Neural progenitor cell (in vitro differentiated cells): Measurements from ENCODE around the gene LRRC56. TPM values are rescaled to one million over a fixed set of nuclear protein-coding genes. Genes with fewer than 3 reads are reported as not detected.

Experiments
- DNase-seq: peaks from one replicate; pipeline ENCODE4 v3.0.0-alpha.2; 2016; ENCODE audit warnings: low spot score
- H2AFZ ChIP-seq: fragments of 200-600 bp; sonication (generic); replicated peaks from 2 replicates; pipeline ENCODE4 v1.6.1; 2016; ENCODE audit warnings: antibody characterized with exemption
- H3F3A ChIP-seq: fragments of 200-600 bp; sonication (generic); 2 replicates; pipeline ENCODE4 v1.6.1; 2016; ENCODE audit warnings: antibody characterized with exemption, low read depth
- H3K27ac ChIP-seq: fragments of 200-600 bp; sonication (generic); 2 replicates; pipeline ENCODE4 v1.5.1; 2016; ENCODE audit warnings: mild to moderate bottlenecking
- H3K27me3 ChIP-seq: fragments of 200-600 bp; sonication (generic); 2 replicates; pipeline ENCODE4 v1.6.1; 2016; ENCODE audit warnings: mild to moderate bottlenecking, moderate library complexity
- H3K36me3 ChIP-seq: fragments of 200-600 bp; sonication (generic); 2 replicates; pipeline ENCODE4 v1.5.1; 2016
- H3K4me1 ChIP-seq: fragments of 200-600 bp; sonication (generic); 2 replicates; pipeline ENCODE4 v1.6.1; 2016; ENCODE audit warnings: mixed run types
- H3K4me2 ChIP-seq: fragments of 200-600 bp; sonication (generic); 2 replicates; pipeline ENCODE4 v1.6.1; 2016
- H3K4me3 ChIP-seq: fragments of 200-600 bp; sonication (generic); 2 replicates; pipeline ENCODE4 v1.5.1; 2016
- H3K79me2 ChIP-seq: fragments of 200-600 bp; sonication (generic); 2 replicates; pipeline ENCODE4 v1.6.1; 2016; ENCODE audit warnings: low read depth
- H3K9ac ChIP-seq: fragments of 200-600 bp; sonication (generic); 2 replicates; pipeline ENCODE4 v1.6.1; 2016
- H3K9me3 ChIP-seq: fragments of 200-600 bp; sonication (generic); 2 replicates; pipeline ENCODE4 v1.5.1; 2016; ENCODE audit warnings: low read depth
- H4K20me1 ChIP-seq: fragments of 200-600 bp; sonication (generic); 2 replicates; pipeline ENCODE4 v1.6.1; 2016; ENCODE audit warnings: low read depth
- H3K27ac Mint-ChIP-seq: 3 replicates; pipeline ENCODE4 v1.8.0; 2021; ENCODE audit warnings: mixed read lengths
- H3K27me3 Mint-ChIP-seq: 2 replicates; pipeline ENCODE4 v1.8.0; 2022; ENCODE audit warnings: low read depth, mild to moderate bottlenecking, inconsistent platforms, moderate library complexity, mixed read lengths; ENCODE audit not compliant: insufficient read depth
- H3K36me3 Mint-ChIP-seq: 3 replicates; pipeline ENCODE4 v1.8.0; 2021; ENCODE audit warnings: mixed read lengths
- H3K4me1 Mint-ChIP-seq: 3 replicates; pipeline ENCODE4 v1.8.0; 2021; ENCODE audit warnings: mixed read lengths
- H3K4me3 Mint-ChIP-seq: 3 replicates; pipeline ENCODE4 v1.8.0; 2021; ENCODE audit warnings: mild to moderate bottlenecking, moderate library complexity, mixed read lengths
- H3K9me3 Mint-ChIP-seq: 3 replicates; pipeline ENCODE4 v1.8.0; 2020; ENCODE audit warnings: mixed read lengths
- EZH2 ChIP-seq: fragments of 200-600 bp; sonication (generic); IDR thresholded peaks from 2 replicates; pipeline ENCODE4 v1.6.1; 2017; ENCODE audit warnings: antibody characterized with exemption, mild to moderate bottlenecking, moderate library complexity
- EZH2phosphoT487 ChIP-seq: fragments of 200-600 bp; sonication (generic); IDR thresholded peaks from 2 replicates; pipeline ENCODE4 v1.6.1; 2017; ENCODE audit warnings: antibody characterized with exemption
- total RNA-seq: library from RNA; depleted of rRNA; stranded (reverse); fragments of >200 nt; gene quantifications from 2 replicates; pipeline ENCODE4 v1.2.3, GENCODE V29; 2015; ENCODE audit warnings: low replicate concordance
- TF ChIP-seq, protein P1 (sequence below): fragments of 200-600 bp; sonication (generic); IDR thresholded peaks from 2 replicates; pipeline ENCODE4 v1.5.1; 2017; ENCODE audit warnings: antibody characterized with exemption, mild to moderate bottlenecking

LRRC56 gene
- total RNA-seq, 1 donor from 2014 or later = 0.45 TPM

- H3K4me3 ChIP-seq = peak overlapping the region; percentile 73
- Mint-ChIP-seq H3K27me3 (peaks cover 2% of the 10 kb centered on the region), H3K4me3 (peak overlapping the region; percentile 78), H3K9me3 (no peaks in the 10 kb centered on the region), H3K36me3 (peaks cover 2% of the 10 kb centered on the region), H3K4me1 (peaks cover 14% of the 10 kb centered on the region), H3K27ac (no peak overlapping the region)
- H4K20me1 ChIP-seq = peaks cover 23% of the 10 kb centered on the region
- H3K4me1 ChIP-seq = peaks cover 12% of the 10 kb centered on the region
- peak overlapping the region; percentile 55 for H3K9ac ChIP-seq
- DNase-seq = peak; percentile 38
- peaks cover 13% of the 10 kb centered on the region for H3K79me2 ChIP-seq
- no peak overlapping the region for H2AFZ ChIP-seq
- H3K36me3 ChIP-seq = no peaks in the 10 kb centered on the region
- peak overlapping the region; percentile 97 for H3K4me2 ChIP-seq
- H3K27me3 ChIP-seq = peaks cover 31% of the 10 kb centered on the region
- H3K9me3 ChIP-seq = no peaks in the 10 kb centered on the region
- TF ChIP-seq EZH2phosphoT487 = no peak
- TF ChIP-seq, protein P1, sequence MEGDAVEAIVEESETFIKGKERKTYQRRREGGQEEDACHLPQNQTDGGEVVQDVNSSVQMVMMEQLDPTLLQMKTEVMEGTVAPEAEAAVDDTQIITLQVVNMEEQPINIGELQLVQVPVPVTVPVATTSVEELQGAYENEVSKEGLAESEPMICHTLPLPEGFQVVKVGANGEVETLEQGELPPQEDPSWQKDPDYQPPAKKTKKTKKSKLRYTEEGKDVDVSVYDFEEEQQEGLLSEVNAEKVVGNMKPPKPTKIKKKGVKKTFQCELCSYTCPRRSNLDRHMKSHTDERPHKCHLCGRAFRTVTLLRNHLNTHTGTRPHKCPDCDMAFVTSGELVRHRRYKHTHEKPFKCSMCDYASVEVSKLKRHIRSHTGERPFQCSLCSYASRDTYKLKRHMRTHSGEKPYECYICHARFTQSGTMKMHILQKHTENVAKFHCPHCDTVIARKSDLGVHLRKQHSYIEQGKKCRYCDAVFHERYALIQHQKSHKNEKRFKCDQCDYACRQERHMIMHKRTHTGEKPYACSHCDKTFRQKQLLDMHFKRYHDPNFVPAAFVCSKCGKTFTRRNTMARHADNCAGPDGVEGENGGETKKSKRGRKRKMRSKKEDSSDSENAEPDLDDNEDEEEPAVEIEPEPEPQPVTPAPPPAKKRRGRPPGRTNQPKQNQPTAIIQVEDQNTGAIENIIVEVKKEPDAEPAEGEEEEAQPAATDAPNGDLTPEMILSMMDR = no peak
- TF ChIP-seq EZH2 = no peak
- H3F3A ChIP-seq = peaks cover 30% of the 10 kb centered on the region
- H3K27ac ChIP-seq = no peak overlapping the region
These were observed 2.7 kb upstream of the LRRC56 start for GRCh38 chr11:534396-535209.

GRCh38 chr11:535210-535518 lies 2.2 kb upstream of the LRRC56 start:
- peaks cover 1% of the 10 kb centered on the region for H3K36me3 Mint-ChIP-seq
- TF ChIP-seq EZH2 = no peak
- TF ChIP-seq, protein P1 = no peak
- TF ChIP-seq EZH2phosphoT487 = no peak
- H3K27me3 Mint-ChIP-seq = peaks cover 2% of the 10 kb centered on the region
- peaks cover 31% of the 10 kb centered on the region for H3K27me3 ChIP-seq
- H3K9me3 Mint-ChIP-seq = no peaks in the 10 kb centered on the region
- H3K79me2 ChIP-seq = peaks cover 13% of the 10 kb centered on the region
- no peak for DNase-seq
- peaks cover 14% of the 10 kb centered on the region for H3K4me1 Mint-ChIP-seq
- no peak overlapping the region for H3K4me3 Mint-ChIP-seq
- peaks cover 30% of the 10 kb centered on the region for H3F3A ChIP-seq
- H3K27ac ChIP-seq = no peak overlapping the region
- H3K4me2 ChIP-seq = no peak overlapping the region
- no peak overlapping the region for H3K9ac ChIP-seq
- H3K4me3 ChIP-seq = peak overlapping the region; percentile 73
- no peak overlapping the region for H2AFZ ChIP-seq
- peaks cover 12% of the 10 kb centered on the region for H3K4me1 ChIP-seq
- no peaks in the 10 kb centered on the region for H3K9me3 ChIP-seq
- H3K36me3 ChIP-seq = no peaks in the 10 kb centered on the region
- peaks cover 23% of the 10 kb centered on the region for H4K20me1 ChIP-seq
- no peak overlapping the region for H3K27ac Mint-ChIP-seq

DNA sequence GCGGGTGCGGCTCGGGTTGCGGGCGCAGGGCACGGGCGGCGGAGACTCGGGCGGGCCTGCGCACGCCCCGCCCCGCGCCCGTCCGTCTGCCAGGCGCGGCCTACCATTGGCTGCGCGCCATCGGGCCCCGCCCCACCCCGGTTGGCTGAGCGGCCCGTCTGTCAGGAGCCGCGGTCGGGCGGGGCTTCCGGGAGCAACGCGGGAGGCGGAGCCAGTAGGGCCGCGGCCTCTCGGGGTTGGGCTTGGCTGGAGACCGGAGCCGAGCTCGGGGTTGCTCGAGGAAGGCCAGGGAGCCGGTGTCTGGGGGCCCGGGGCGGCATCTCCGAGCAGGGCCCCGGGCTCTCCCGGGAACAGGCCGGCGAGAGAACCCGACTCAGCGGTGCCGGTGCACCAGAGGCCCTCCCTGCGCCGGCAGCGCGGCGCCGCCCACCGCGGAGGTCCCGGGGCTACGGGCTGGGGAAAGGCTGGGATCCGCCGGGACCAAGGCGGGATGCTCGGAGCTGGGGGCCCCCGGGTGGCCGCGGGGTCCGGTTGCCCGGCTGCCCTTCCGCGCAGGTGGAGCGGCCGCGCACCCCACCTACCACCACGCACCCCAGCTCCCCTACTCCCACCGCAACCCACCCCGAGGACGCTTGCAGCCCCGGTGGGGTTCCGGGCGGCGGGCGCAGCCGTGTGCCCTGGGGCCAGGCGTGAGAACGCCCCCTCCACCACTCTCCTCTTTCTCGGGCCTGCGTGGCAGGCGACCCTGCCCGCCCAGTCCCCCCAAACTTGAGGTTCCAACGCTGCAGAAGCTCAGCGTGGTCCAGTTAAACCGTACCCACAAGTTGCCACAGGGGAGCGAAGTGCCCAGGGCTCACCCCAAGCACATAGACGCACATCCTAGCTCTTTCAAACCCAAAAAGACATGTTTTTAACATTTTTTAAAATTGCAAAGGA lies 1.5 kb upstream of the LRRC56 start, which contains the start of gene HRAS:
Gene HRAS (minus strand): TSS at position 58 of the 936 bp plus-strand sequence.
- no peak within 1 kb of the TSS for H3K27ac ChIP-seq
- peak within 1 kb of the TSS; percentile 55 for H3K9ac ChIP-seq
- Mint-ChIP-seq H3K36me3 (no peaks in the 10 kb centered on the region), H3K9me3 (no peaks in the 10 kb centered on the region), H3K4me3 (peak within 1 kb of the TSS; percentile 95), H3K27me3 (peaks cover 2% of the 10 kb centered on the region), H3K4me1 (peaks cover 14% of the 10 kb centered on the region), H3K27ac (peak within 1 kb of the TSS; percentile 86)
- H3K9me3 ChIP-seq = no peaks in the 10 kb centered on the region
- peaks cover 23% of the 10 kb centered on the region for H4K20me1 ChIP-seq
- peak; percentile 98 for DNase-seq
- peaks cover 31% of the 10 kb centered on the region for H3K27me3 ChIP-seq
- H3K4me2 ChIP-seq = peak within 1 kb of the TSS; percentile 97
- peak within 1 kb of the TSS; percentile 95 for H2AFZ ChIP-seq
- no peaks in the 10 kb centered on the region for H3K36me3 ChIP-seq
- peaks cover 13% of the 10 kb centered on the region for H3K79me2 ChIP-seq
- TF ChIP-seq, protein P1 = no peak
- TF ChIP-seq EZH2phosphoT487 = no peak
- no peak for TF ChIP-seq EZH2
- peaks cover 30% of the 10 kb centered on the region for H3F3A ChIP-seq
- peaks cover 18% of the 10 kb centered on the region for H3K4me1 ChIP-seq
- peak within 1 kb of the TSS; percentile 94 for H3K4me3 ChIP-seq
